ENCODE results near the gene EML4. TPM values are rescaled to one million over a fixed set of nuclear protein-coding genes. Genes with fewer than 3 reads are reported as not detected.

Gene EML4
- total and polyA plus RNA-seq, 2 of the 13 experiments (the other 11 are each of a cell fraction or from before 2014, with no cell fraction given) = 243 to 476 TPM

DNA sequence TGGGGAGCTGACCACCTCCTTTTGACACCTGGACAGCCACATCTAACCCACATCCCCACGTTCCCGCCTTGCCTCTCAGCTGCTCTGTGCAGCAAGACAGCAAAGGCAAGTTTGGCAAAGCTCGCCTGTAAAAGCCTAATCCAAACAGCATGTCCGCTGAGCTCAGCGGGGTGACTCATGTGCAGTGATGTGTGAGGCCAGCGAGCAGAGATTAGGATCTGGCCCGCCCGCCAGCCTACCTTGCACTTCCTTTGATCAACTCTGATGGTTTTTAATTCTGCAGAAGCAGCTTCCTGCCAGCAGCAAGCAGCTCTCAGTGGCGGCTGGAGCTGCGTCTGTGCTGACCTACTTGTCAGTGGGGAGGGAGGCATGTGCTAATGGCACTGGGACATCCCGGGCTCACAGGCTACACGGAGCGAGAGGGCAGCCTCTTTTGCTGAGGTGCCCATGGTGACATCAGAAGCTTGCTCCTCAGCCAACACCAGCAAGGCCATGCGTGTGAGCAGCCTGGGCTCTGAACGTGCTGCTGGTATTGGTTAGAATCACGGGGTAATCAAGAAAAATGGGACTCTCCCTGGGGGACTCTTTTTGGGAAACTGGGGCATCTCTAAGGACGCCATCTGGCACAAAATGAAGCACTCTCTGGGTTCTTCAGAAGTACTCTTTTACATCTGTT, 36.0 kb upstream of the EML4 start (continued):
- TF ChIP-seq NR1H2 (CRISPR knock-in tag; IDR thresholded peaks at IDR 0.05; ENCODE audit: borderline replicate concordance, low read depth) (no peak), ZNF160 (CRISPR knock-in tag; IDR thresholded peaks at IDR 0.05) (peak; percentile 95), ZNF589 (CRISPR knock-in tag; conservative IDR thresholded peaks at IDR 0.05) (peak; percentile 99), ZNF335 (CRISPR knock-in tag; IDR thresholded peaks at IDR 0.05) (peak; percentile 92), MIXL1 (CRISPR knock-in tag; IDR thresholded peaks at IDR 0.05) (peak; percentile 91), ZNF143 (CRISPR knock-in tag; IDR thresholded peaks at IDR 0.05) (peak; percentile 70; the same call in 1 of the 2 replicates), YEATS2 (CRISPR knock-in tag; IDR thresholded peaks at IDR 0.05; ENCODE audit: borderline replicate concordance) (peak; percentile 63; the same call in 1 of the 2 replicates), ZNF10 (CRISPR knock-in tag; IDR thresholded peaks at IDR 0.05; ENCODE audit: borderline replicate concordance, low read depth) (no peak), ZNF205 (CRISPR knock-in tag; IDR thresholded peaks at IDR 0.05) (peak; percentile 97), CC2D1A (CRISPR knock-in tag; IDR thresholded peaks at IDR 0.05) (no peak), SMC3 (IDR thresholded peaks at IDR 0.05; ENCODE audit: low read length) (peak; percentile 35; the same call in 1 of the 2 replicates), RFXAP (CRISPR knock-in tag; IDR thresholded peaks at IDR 0.05; ENCODE audit: borderline replicate concordance) (peak; percentile 89), HNRNPUL1 (IDR thresholded peaks at IDR 0.05; ENCODE audit: low read depth, low read length) (no peak), ZNF850 (CRISPR knock-in tag; conservative IDR thresholded peaks at IDR 0.05) (no peak), ZNF256 (CRISPR knock-in tag; conservative IDR thresholded peaks at IDR 0.05) (peak; percentile 84; the same call in 1 of the 2 replicates)
- TF ChIP-seq, protein P1, sequence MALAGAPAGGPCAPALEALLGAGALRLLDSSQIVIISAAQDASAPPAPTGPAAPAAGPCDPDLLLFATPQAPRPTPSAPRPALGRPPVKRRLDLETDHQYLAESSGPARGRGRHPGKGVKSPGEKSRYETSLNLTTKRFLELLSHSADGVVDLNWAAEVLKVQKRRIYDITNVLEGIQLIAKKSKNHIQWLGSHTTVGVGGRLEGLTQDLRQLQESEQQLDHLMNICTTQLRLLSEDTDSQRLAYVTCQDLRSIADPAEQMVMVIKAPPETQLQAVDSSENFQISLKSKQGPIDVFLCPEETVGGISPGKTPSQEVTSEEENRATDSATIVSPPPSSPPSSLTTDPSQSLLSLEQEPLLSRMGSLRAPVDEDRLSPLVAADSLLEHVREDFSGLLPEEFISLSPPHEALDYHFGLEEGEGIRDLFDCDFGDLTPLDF (CRISPR knock-in tag; IDR thresholded peaks at IDR 0.05) = peak; percentile 87
- TF ChIP-seq, protein P2, sequence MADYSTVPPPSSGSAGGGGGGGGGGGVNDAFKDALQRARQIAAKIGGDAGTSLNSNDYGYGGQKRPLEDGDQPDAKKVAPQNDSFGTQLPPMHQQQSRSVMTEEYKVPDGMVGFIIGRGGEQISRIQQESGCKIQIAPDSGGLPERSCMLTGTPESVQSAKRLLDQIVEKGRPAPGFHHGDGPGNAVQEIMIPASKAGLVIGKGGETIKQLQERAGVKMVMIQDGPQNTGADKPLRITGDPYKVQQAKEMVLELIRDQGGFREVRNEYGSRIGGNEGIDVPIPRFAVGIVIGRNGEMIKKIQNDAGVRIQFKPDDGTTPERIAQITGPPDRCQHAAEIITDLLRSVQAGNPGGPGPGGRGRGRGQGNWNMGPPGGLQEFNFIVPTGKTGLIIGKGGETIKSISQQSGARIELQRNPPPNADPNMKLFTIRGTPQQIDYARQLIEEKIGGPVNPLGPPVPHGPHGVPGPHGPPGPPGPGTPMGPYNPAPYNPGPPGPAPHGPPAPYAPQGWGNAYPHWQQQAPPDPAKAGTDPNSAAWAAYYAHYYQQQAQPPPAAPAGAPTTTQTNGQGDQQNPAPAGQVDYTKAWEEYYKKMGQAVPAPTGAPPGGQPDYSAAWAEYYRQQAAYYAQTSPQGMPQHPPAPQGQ (CRISPR knock-in tag; IDR thresholded peaks at IDR 0.05; ENCODE audit: borderline replicate concordance) = no peak
- TF ChIP-seq, protein P3, sequence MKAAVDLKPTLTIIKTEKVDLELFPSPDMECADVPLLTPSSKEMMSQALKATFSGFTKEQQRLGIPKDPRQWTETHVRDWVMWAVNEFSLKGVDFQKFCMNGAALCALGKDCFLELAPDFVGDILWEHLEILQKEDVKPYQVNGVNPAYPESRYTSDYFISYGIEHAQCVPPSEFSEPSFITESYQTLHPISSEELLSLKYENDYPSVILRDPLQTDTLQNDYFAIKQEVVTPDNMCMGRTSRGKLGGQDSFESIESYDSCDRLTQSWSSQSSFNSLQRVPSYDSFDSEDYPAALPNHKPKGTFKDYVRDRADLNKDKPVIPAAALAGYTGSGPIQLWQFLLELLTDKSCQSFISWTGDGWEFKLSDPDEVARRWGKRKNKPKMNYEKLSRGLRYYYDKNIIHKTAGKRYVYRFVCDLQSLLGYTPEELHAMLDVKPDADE (CRISPR knock-in tag; IDR thresholded peaks at IDR 0.05) = no peak
- TF ChIP-seq, protein P4, sequence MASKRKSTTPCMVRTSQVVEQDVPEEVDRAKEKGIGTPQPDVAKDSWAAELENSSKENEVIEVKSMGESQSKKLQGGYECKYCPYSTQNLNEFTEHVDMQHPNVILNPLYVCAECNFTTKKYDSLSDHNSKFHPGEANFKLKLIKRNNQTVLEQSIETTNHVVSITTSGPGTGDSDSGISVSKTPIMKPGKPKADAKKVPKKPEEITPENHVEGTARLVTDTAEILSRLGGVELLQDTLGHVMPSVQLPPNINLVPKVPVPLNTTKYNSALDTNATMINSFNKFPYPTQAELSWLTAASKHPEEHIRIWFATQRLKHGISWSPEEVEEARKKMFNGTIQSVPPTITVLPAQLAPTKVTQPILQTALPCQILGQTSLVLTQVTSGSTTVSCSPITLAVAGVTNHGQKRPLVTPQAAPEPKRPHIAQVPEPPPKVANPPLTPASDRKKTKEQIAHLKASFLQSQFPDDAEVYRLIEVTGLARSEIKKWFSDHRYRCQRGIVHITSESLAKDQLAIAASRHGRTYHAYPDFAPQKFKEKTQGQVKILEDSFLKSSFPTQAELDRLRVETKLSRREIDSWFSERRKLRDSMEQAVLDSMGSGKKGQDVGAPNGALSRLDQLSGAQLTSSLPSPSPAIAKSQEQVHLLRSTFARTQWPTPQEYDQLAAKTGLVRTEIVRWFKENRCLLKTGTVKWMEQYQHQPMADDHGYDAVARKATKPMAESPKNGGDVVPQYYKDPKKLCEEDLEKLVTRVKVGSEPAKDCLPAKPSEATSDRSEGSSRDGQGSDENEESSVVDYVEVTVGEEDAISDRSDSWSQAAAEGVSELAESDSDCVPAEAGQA (IDR thresholded peaks at IDR 0.05; ENCODE audit: low read depth) = peak; percentile 72
- TF ChIP-seq, protein P4 (CRISPR knock-in tag; IDR thresholded peaks at IDR 0.05; ENCODE audit: borderline replicate concordance) = 0 out of 2 replicates have a peak, but pooled peaks have one; percentile 46

Measured in HepG2 (cell line).